AG04449 (cell line): ENCODE measurements around the gene SH2D3C.
"Not testable (repeated sequence)": the region's sequence is repeated elsewhere in the genome, so short reads cannot be mapped to it uniquely, and the experiment has no call there.

ENCODE experiments used
- CTCF ChIA-PET: fragments of 350-600 bp; formaldehyde crosslinking; extraction: SDS; loops from one replicate; lab custom pipeline; 2021; ENCODE audit warnings: antibody characterized with exemption; lab: Yijun Ruan, JAX
- POLR2A ChIA-PET: fragments of 400-600, 350-600 bp; formaldehyde crosslinking; extraction: SDS; loops from one replicate; lab custom pipeline; 2020; ENCODE audit warnings: antibody characterized with exemption, inconsistent platforms; lab: Yijun Ruan, JAX
- DNase-seq: peaks from one replicate; pipeline ENCODE4 v3.0.0-alpha.2; 2010; ENCODE audit warnings: low read depth, low spot score
- H3K4me3 ChIP-seq: 2 replicates; pipeline ENCODE4 v1.5.1; 2011; ENCODE audit warnings: low read depth, mild to moderate bottlenecking, control low read depth, low read length
- CTCF ChIP-seq: IDR thresholded peaks from one replicate; pipeline ENCODE4 v1.5.1; 2011; ENCODE audit warnings: mild to moderate bottlenecking, moderate library complexity, low read length, control low read depth, inconsistent platforms; ENCODE audit not compliant: insufficient read depth; ENCODE audit errors: missing control alignments

Gene SH2D3C

GRCh38 chr9:127781806-127782205 is 3.3 kb upstream of the SH2D3C start:
- POLR2A ChIA-PET: no interaction called here
- no peak for TF ChIP-seq CTCF
- H3K4me3 ChIP-seq: no peak overlapping the region
- CTCF ChIA-PET: interaction anchor here (1.1 to 10.9 kb wide), 5 partner anchors 10 to 195 kb away, joined by 4 to 93 read pairs (median 11); partner anchors contain the start of gene TOR2A
- DNase-seq: no peak

GRCh38 chr9:127780909-127781308 is 2.4 kb upstream of the SH2D3C start:
- DNase-seq, H3K4me3 ChIP-seq, POLR2A ChIA-PET: not testable (repeated sequence)
- CTCF ChIA-PET: interaction anchor here (0.8 to 10.9 kb wide), 4 partner anchors 10 to 191 kb away, joined by 3 to 69 read pairs (median 4); partner anchors contain the start of gene TOR2A

- CTCF ChIA-PET: interaction anchor here (0.8 to 10.9 kb wide), 6 partner anchors 9 to 190 kb away, joined by 3 to 69 read pairs (median 4); partner anchors contain the start of gene TOR2A
- POLR2A ChIA-PET: no interaction called here
Observed at GRCh38 chr9:127780126-127780885, 1.8 kb upstream of the SH2D3C start.

GRCh38 chr9:127779136-127779981 is 893 bp upstream of the SH2D3C start:
- no peak for DNase-seq
- no peak for TF ChIP-seq CTCF
- H3K4me3 ChIP-seq: no peak overlapping the region
- POLR2A ChIA-PET: no interaction called here
- CTCF ChIA-PET: interaction anchor here (1.1 to 10.9 kb wide), 5 partner anchors 8 to 171 kb away, joined by 3 to 69 read pairs (median 5); partner anchors contain the start of gene TOR2A

More at GRCh38 chr9:127780126-127780885, 1.8 kb upstream of the SH2D3C start:
- TF ChIP-seq CTCF: no peak
- no peak for DNase-seq
- no peak overlapping the region for H3K4me3 ChIP-seq

- H3K4me3 ChIP-seq: no peak overlapping the region
- CTCF ChIA-PET: no interaction called here
- POLR2A ChIA-PET: interaction anchor here (0.7 kb wide), 1 partner anchor 46 kb away, joined by 8 read pairs; no protein-coding TSS in a partner anchor
- no peak for DNase-seq
- TF ChIP-seq CTCF: no peak
Observed at GRCh38 chr9:127777368-127777980, 992 bp downstream of the SH2D3C start.

- no peak for TF ChIP-seq CTCF
- H3K4me3 ChIP-seq: no peak overlapping the region
- CTCF ChIA-PET: interaction anchor here (1.3 to 10.4 kb wide), 2 partner anchors 7 to 187 kb away, joined by 3 to 93 read pairs; partner anchors contain the start of gene CDK9
- POLR2A ChIA-PET: no interaction called here
- no peak for DNase-seq
Observed at GRCh38 chr9:127776924-127777289, 1.6 kb downstream of the SH2D3C start.
